GM12878 (cell line): ENCODE measurements around the gene FANCM. TPM values are rescaled to one million over a fixed set of nuclear protein-coding genes. Genes with fewer than 3 reads are reported as not detected.
A peak's percentile ranks its signal among the peaks of the same experiment; 100 is the strongest.

Source experiments
- BRCA1 ChIP-seq: IDR thresholded peaks from 2 replicates; pipeline ENCODE4 v1.6.1; 2011; ENCODE audit warnings: low read depth, low read length, improper control_type of control experiment
- CBX3 ChIP-seq: fragments of 200-600 bp; sonication (generic); IDR thresholded peaks from 2 replicates; pipeline ENCODE4 v1.6.1; 2016; ENCODE audit warnings: low read depth, borderline replicate concordance
- EGR1 ChIP-seq, 2 experiments: IDR thresholded peaks; 1 replicate in 1 of 2; 2 replicates in 1 of 2; pipeline ENCODE4 v1.6.1; 2011 to 2012; ENCODE audit warnings: low read depth in 2 of 2, low read length in 2 of 2, borderline replicate concordance in 1 of 2, mild to moderate bottlenecking in 1 of 2, moderate library complexity in 1 of 2
- EP300 ChIP-seq, 2 experiments: fragments of 150-350 bp in 1 of 2; IDR thresholded peaks; 2 replicates each; pipeline ENCODE4 v1.6.1; 2011 to 2012; ENCODE audit warnings: low read depth in 2 of 2, low read length in 2 of 2, borderline replicate concordance in 1 of 2, improper control_type of control experiment in 1 of 2, inconsistent platforms in 1 of 2; ENCODE audit not compliant: control insufficient read depth in 1 of 2
- FOXK2 ChIP-seq: fragments of 450-650 bp; IDR thresholded peaks from 2 replicates; pipeline ENCODE4 v1.6.1; 2017; ENCODE audit warnings: mild to moderate bottlenecking, moderate library complexity
- GABPA ChIP-seq: IDR thresholded peaks from 2 replicates; pipeline ENCODE4 v1.6.1; 2014; ENCODE audit warnings: antibody characterized with exemption, low read depth, mild to moderate bottlenecking, inconsistent platforms
- HCFC1 ChIP-seq: fragments of 150-350 bp; IDR thresholded peaks from 2 replicates; pipeline ENCODE4 v1.6.1; 2014; ENCODE audit warnings: low read length
- HDAC2 ChIP-seq: fragments of 200-600 bp; sonication (generic); IDR thresholded peaks from 2 replicates; pipeline ENCODE4 v1.6.1; 2017
- KAT2A ChIP-seq: conservative IDR thresholded peaks from 2 replicates; pipeline ENCODE4 v1.6.1; 2011; ENCODE audit warnings: low read depth, low read length; ENCODE audit not compliant: control insufficient read depth
- NBN ChIP-seq: fragments of 450-650 bp; IDR thresholded peaks from 2 replicates; pipeline ENCODE4 v1.6.1; 2016
- NFYA ChIP-seq: IDR thresholded peaks from 2 replicates; pipeline ENCODE4 v1.6.1; 2011; ENCODE audit warnings: low read depth, mild to moderate bottlenecking, low read length, improper control_type of control experiment, borderline replicate concordance
- NR2C2 ChIP-seq: IDR thresholded peaks from 2 replicates; pipeline ENCODE4 v1.6.1; 2011; ENCODE audit warnings: borderline replicate concordance, low read depth; ENCODE audit not compliant: control insufficient read depth, insufficient read length
- SIN3A ChIP-seq: IDR thresholded peaks from 2 replicates; pipeline ENCODE4 v1.6.1; 2012; ENCODE audit warnings: low read depth, low read length, improper control_type of control experiment
- SMAD5 ChIP-seq: IDR thresholded peaks from 2 replicates; pipeline ENCODE4 v1.6.1; 2016; ENCODE audit warnings: antibody characterized with exemption, low read depth
- SREBF2 ChIP-seq: IDR thresholded peaks from 2 replicates; pipeline ENCODE4 v1.6.1; 2012; ENCODE audit warnings: mild to moderate bottlenecking, low read length
- SUPT20H ChIP-seq: IDR thresholded peaks from 2 replicates; pipeline ENCODE4 v1.6.1; 2011; ENCODE audit warnings: low read depth, mild to moderate bottlenecking, low read length, moderate library complexity, borderline replicate concordance; ENCODE audit not compliant: control insufficient read depth
- YBX1 ChIP-seq: fragments of 450-650 bp; IDR thresholded peaks from 2 replicates; pipeline ENCODE4 v1.6.1; 2016; ENCODE audit warnings: antibody characterized with exemption
- ZNF274 ChIP-seq: IDR thresholded peaks from one replicate; pipeline ENCODE4 v1.8.0; 2011; ENCODE audit not compliant: insufficient read length, insufficient read depth
- polyA plus RNA-seq, 11 experiments: library from polyadenylated mRNA; depleted of rRNA in 4 of 11; unstranded in 6 of 11; stranded (reverse) in 5 of 11; fragments of >200 nt; fragmentation: Nextera tagmentation in 4 of 11; fragmentation: Illumina TruSeq in 1 of 11; extraction: Ambion mirVana in 4 of 11; extraction: Trizol in 1 of 11; gene quantifications; 1 replicate in 1 of 11; 2 replicates in 10 of 11; pipeline versions ENCODE4 v1.2.1 to v1.2.3, GENCODE V29; 2011 to 2016; ENCODE audit warnings: inconsistent platforms in 2 of 11, missing spikeins in 2 of 11, low read depth in 1 of 11
- total RNA-seq, 4 experiments: library from RNA; depleted of rRNA in 3 of 4; stranded (reverse); fragments of >200 nt in 3 of 4; fragmentation: Illumina TruSeq in 1 of 4; extraction: Trizol in 1 of 4; gene quantifications; 2 replicates each; pipeline versions ENCODE4 v1.2.1 to v1.2.3, GENCODE V29; 2013 to 2021
- TF ChIP-seq, protein P1 (sequence below): fragments of 150-350 bp; IDR thresholded peaks from 2 replicates; pipeline ENCODE4 v1.6.1; 2016; ENCODE audit warnings: low read depth, low read length
- TF ChIP-seq, protein P2 (sequence below): fragments of 450-650 bp; IDR thresholded peaks from 2 replicates; pipeline ENCODE4 v1.6.1; 2016; ENCODE audit warnings: mild to moderate bottlenecking
- TF ChIP-seq, protein P3 (sequence below): fragments of 450-650 bp; IDR thresholded peaks from 2 replicates; pipeline ENCODE4 v1.6.1; 2016; ENCODE audit warnings: mild to moderate bottlenecking, moderate library complexity, borderline replicate concordance

The FANCM gene
- total and polyA plus RNA-seq, 10 of the 15 experiments (the other 5 are each of a cell fraction or from before 2014, with no cell fraction given): 6.4 to 17.6 (median 10.6) TPM

DNA sequence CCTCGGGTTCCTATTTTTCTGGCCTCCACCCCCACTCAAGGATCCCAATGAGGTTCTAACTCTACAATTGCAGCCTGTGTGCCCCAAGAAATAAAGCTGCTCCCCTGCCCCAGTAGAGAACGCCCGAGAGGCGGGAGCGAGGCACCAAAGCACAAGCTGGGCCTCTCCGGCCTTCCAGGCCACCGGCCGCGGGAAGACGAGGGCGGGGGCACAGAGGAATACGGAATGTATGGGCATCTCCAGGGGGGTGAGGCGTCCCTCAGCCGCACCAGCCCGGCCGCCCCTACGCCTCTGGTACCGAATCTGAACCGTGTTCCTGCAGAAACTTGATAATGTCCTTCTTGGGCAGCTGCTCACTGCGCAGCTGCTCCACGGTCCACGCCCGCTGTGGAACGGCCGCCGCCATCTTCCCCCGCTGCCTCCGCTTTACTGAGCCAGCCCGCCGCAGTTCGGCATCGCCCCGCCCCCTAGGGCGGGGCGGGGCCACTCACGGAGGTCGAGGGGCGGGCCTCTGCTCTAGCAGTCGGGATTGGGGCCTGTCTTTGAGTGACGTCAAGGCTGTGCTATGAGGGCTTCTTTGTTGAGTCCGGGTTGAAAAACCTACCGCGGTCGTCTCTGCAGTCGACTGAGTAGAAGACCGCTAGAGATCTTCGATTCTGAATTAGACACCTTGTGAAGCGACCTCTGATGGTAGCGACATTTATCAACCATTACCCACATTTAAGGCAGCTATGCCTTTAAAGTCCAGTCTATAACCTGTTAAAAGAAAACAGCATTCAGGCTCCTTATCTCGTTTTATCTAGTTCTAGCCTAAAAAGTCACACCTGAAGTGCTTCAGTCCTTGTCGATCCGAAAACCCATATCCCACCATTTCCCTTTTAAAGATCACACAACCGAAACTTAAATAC, 1.4 kb upstream of the FANCM start, which contains the start of gene FKBP3 (continued):
- TF ChIP-seq, protein P1, sequence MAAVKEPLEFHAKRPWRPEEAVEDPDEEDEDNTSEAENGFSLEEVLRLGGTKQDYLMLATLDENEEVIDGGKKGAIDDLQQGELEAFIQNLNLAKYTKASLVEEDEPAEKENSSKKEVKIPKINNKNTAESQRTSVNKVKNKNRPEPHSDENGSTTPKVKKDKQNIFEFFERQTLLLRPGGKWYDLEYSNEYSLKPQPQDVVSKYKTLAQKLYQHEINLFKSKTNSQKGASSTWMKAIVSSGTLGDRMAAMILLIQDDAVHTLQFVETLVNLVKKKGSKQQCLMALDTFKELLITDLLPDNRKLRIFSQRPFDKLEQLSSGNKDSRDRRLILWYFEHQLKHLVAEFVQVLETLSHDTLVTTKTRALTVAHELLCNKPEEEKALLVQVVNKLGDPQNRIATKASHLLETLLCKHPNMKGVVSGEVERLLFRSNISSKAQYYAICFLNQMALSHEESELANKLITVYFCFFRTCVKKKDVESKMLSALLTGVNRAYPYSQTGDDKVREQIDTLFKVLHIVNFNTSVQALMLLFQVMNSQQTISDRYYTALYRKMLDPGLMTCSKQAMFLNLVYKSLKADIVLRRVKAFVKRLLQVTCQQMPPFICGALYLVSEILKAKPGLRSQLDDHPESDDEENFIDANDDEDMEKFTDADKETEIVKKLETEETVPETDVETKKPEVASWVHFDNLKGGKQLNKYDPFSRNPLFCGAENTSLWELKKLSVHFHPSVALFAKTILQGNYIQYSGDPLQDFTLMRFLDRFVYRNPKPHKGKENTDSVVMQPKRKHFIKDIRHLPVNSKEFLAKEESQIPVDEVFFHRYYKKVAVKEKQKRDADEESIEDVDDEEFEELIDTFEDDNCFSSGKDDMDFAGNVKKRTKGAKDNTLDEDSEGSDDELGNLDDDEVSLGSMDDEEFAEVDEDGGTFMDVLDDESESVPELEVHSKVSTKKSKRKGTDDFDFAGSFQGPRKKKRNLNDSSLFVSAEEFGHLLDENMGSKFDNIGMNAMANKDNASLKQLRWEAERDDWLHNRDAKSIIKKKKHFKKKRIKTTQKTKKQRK: no peak
- no peak for TF ChIP-seq SUPT20H
- peak; percentile 76 for TF ChIP-seq GABPA
- TF ChIP-seq YBX1: no peak
- TF ChIP-seq NR2C2: no peak
- peak; percentile 52 for TF ChIP-seq NFYA
- TF ChIP-seq BRCA1: no peak
- TF ChIP-seq, protein P2, sequence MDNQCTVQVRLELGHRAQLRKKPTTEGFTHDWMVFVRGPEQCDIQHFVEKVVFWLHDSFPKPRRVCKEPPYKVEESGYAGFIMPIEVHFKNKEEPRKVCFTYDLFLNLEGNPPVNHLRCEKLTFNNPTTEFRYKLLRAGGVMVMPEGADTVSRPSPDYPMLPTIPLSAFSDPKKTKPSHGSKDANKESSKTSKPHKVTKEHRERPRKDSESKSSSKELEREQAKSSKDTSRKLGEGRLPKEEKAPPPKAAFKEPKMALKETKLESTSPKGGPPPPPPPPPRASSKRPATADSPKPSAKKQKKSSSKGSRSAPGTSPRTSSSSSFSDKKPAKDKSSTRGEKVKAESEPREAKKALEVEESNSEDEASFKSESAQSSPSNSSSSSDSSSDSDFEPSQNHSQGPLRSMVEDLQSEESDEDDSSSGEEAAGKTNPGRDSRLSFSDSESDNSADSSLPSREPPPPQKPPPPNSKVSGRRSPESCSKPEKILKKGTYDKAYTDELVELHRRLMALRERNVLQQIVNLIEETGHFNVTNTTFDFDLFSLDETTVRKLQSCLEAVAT: peak; percentile 98
- peak; percentile 44; the same call in 1 of the 2 replicates for TF ChIP-seq HCFC1
- no peak for TF ChIP-seq ZNF274
- 0 out of 2 replicates have a peak, but pooled peaks have one; percentile 64 for TF ChIP-seq SMAD5
- TF ChIP-seq KAT2A: no peak
- TF ChIP-seq CBX3: no peak
- TF ChIP-seq NBN: peak; percentile 73
- TF ChIP-seq EGR1 (IDR thresholded peaks at IDR 0.05; ENCODE audit: borderline replicate concordance in 1 of 2, low read depth in 2 of 2, low read length in 2 of 2): peak in 1 of 2 experiments; percentile 55; a peak in 2 of 3 replicates
- peak; percentile 80 for TF ChIP-seq SIN3A
- TF ChIP-seq EP300 (IDR thresholded peaks at IDR 0.05; ENCODE audit: borderline replicate concordance in 1 of 2, control insufficient read depth in 1 of 2, low read depth in 2 of 2, low read length in 2 of 2): no peak
- TF ChIP-seq, protein P3, sequence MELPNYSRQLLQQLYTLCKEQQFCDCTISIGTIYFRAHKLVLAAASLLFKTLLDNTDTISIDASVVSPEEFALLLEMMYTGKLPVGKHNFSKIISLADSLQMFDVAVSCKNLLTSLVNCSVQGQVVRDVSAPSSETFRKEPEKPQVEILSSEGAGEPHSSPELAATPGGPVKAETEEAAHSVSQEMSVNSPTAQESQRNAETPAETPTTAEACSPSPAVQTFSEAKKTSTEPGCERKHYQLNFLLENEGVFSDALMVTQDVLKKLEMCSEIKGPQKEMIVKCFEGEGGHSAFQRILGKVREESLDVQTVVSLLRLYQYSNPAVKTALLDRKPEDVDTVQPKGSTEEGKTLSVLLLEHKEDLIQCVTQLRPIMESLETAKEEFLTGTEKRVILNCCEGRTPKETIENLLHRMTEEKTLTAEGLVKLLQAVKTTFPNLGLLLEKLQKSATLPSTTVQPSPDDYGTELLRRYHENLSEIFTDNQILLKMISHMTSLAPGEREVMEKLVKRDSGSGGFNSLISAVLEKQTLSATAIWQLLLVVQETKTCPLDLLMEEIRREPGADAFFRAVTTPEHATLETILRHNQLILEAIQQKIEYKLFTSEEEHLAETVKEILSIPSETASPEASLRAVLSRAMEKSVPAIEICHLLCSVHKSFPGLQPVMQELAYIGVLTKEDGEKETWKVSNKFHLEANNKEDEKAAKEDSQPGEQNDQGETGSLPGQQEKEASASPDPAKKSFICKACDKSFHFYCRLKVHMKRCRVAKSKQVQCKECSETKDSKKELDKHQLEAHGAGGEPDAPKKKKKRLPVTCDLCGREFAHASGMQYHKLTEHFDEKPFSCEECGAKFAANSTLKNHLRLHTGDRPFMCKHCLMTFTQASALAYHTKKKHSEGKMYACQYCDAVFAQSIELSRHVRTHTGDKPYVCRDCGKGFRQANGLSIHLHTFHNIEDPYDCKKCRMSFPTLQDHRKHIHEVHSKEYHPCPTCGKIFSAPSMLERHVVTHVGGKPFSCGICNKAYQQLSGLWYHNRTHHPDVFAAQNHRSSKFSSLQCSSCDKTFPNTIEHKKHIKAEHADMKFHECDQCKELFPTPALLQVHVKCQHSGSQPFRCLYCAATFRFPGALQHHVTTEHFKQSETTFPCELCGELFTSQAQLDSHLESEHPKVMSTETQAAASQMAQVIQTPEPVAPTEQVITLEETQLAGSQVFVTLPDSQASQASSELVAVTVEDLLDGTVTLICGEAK: peak; percentile 69; the same call in 1 of the 2 replicates
- TF ChIP-seq HDAC2: no peak
- peak; percentile 98 for TF ChIP-seq FOXK2
- no peak for TF ChIP-seq SREBF2
